BE2C (cell line): ENCODE results near the gene DIP2C.

Experiments used
- DNase-seq: peaks from one replicate; pipeline ENCODE4 v3.0.0-alpha.2; 2020
- H3K27me3 ChIP-seq: fragments of 250-450 bp; sonication (Bioruptor Pico); 2 replicates; pipeline ENCODE4 v1.5.1; 2020; ENCODE audit warnings: mild to moderate bottlenecking
- H3K36me3 ChIP-seq: fragments of 250-450 bp; sonication (Bioruptor Pico); 2 replicates; pipeline ENCODE4 v1.5.1; 2020; ENCODE audit warnings: mild to moderate bottlenecking
- H3K4me1 ChIP-seq: fragments of 250-450 bp; sonication (Bioruptor Pico); 2 replicates; pipeline ENCODE4 v1.5.1; 2020
- H3K4me3 ChIP-seq: 2 replicates; pipeline ENCODE4 v1.5.1; 2011; ENCODE audit warnings: low read depth, low read length
- H3K9me3 ChIP-seq: fragments of 250-450 bp; sonication (Bioruptor Pico); 2 replicates; pipeline ENCODE4 v1.5.1; 2020
- TF ChIP-seq, protein P1 (sequence below): IDR thresholded peaks from 2 replicates; pipeline ENCODE4 v1.5.1; 2012; ENCODE audit warnings: mild to moderate bottlenecking, low read depth, low read length

Gene DIP2C

DNA sequence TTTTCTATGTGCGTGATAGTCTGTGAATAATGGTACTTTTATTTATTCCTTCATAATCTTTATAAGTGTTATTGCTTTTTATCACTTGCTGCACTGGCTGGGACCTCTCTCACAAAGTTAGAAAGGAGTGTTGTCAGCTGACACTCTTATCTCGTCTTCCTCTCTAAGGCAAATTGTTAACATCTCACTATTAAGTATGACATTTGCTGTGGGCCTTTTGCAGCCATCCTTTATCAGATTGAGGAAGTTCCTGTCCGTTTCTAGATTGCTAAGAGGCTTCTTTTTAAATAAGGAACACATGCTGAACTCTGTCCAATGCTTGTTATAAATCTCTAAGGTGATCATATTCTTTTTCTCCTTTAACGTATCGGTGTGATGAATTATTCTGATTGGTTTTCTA lies 27.4 kb upstream of the DIP2C start:
- no peaks in the 10 kb centered on the region for H3K27me3 ChIP-seq
- DNase-seq, result no peak
- H3K4me3 ChIP-seq, result no peak overlapping the region
- H3K36me3 ChIP-seq, result no peaks in the 10 kb centered on the region
- TF ChIP-seq, protein P1, sequence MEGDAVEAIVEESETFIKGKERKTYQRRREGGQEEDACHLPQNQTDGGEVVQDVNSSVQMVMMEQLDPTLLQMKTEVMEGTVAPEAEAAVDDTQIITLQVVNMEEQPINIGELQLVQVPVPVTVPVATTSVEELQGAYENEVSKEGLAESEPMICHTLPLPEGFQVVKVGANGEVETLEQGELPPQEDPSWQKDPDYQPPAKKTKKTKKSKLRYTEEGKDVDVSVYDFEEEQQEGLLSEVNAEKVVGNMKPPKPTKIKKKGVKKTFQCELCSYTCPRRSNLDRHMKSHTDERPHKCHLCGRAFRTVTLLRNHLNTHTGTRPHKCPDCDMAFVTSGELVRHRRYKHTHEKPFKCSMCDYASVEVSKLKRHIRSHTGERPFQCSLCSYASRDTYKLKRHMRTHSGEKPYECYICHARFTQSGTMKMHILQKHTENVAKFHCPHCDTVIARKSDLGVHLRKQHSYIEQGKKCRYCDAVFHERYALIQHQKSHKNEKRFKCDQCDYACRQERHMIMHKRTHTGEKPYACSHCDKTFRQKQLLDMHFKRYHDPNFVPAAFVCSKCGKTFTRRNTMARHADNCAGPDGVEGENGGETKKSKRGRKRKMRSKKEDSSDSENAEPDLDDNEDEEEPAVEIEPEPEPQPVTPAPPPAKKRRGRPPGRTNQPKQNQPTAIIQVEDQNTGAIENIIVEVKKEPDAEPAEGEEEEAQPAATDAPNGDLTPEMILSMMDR, result no peak
- no peaks in the 10 kb centered on the region for H3K4me1 ChIP-seq
- H3K9me3 ChIP-seq, result no peaks in the 10 kb centered on the region

DNA sequence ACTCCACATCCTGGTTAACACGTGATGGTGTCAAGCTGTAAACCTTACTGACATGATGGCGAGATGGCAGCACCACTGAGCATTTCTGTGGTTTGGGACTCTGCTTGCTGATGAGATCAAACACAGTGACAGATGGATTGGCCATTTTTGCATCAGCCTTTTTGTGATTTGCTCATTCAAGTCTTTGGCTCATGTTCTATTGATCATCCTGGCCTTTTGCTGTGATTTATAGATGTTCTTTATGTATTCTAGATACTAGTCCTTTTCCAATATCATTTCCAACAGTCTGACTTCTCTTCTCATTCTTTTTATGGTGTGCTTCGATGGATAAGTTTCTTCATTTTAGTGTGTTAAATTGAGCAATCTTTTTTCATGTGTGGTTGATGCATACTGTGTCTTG lies 24.7 kb upstream of the DIP2C start:
- no peaks in the 10 kb centered on the region for H3K36me3 ChIP-seq
- H3K9me3 ChIP-seq, result no peaks in the 10 kb centered on the region
- DNase-seq, result no peak
- H3K4me1 ChIP-seq, result no peaks in the 10 kb centered on the region
- TF ChIP-seq, protein P1, result no peak
- H3K27me3 ChIP-seq, result no peaks in the 10 kb centered on the region
- no peak overlapping the region for H3K4me3 ChIP-seq

DNA sequence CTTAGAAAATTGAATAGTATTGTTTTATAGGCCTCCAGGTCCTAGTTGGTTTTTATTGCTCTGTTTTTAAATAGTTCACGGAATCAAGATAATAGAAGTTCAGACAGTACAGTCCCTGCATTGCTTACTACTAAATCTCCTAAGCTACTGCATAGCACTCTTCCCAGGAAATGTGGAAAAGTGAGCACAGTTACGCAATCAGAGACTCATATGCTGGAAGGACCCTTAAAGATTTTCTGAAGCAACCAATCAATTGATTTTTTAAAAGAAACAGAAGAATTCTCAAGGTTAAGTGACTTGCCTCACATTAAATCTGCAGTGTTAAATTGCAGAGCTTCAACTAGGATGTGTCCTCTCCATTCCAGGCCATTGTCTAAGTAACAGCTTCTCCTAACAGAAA lies 23.1 kb upstream of the DIP2C start:
- DNase-seq, result no peak
- Histone ChIP-seq H3K4me1 (no peaks in the 10 kb centered on the region), H3K27me3 (no peaks in the 10 kb centered on the region), H3K36me3 (no peaks in the 10 kb centered on the region), H3K9me3 (no peaks in the 10 kb centered on the region), H3K4me3 (no peak overlapping the region)
- TF ChIP-seq, protein P1, result no peak

DNA sequence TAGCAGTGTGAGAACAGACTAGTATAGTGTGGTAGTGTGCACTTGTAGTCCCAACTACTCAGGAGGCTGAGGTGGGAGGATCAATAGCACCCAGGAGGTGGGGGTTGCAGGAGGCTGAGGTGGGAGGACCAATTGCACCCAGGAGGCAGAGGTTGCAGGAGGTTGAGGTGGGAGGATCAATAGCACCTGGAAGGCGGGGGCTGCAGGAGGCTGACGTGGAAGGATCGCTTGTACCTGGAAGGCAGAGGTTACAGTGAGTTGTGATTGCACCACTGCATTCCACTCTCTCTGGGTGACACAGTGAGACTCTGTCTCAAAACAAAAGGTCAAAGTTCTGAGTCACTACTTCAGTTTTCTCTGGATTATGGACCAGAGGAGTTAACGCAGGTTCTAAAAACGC lies 22.6 kb upstream of the DIP2C start:
- no peak overlapping the region for H3K4me3 ChIP-seq
- TF ChIP-seq, protein P1, result no peak
- no peaks in the 10 kb centered on the region for H3K36me3 ChIP-seq
- DNase-seq, result no peak
- no peaks in the 10 kb centered on the region for H3K4me1 ChIP-seq
- no peaks in the 10 kb centered on the region for H3K27me3 ChIP-seq
- no peaks in the 10 kb centered on the region for H3K9me3 ChIP-seq

DNA sequence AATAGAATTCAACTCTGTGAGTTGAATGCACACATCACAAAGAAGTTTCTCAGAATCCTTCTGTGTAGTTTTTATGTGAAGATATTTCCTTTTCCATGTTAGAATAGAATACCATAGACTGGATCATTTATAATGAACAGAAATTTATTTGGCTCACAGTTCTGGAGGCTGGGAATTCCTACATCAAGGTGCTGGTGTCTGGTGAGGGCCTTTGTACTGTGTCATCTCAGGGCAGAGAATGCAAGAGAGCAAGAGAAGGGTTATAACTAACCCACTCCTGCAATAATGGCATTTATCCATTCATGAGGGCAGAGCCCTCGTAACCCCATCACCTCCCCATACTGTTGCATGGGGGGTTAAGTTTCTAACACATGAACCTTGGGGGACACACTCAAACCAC lies 18.4 kb upstream of the DIP2C start:
- Histone ChIP-seq H3K27me3 (no peaks in the 10 kb centered on the region; the same call in 1 of the 2 replicates), H3K9me3 (no peaks in the 10 kb centered on the region), H3K4me3 (no peak overlapping the region), H3K36me3 (no peaks in the 10 kb centered on the region), H3K4me1 (no peaks in the 10 kb centered on the region)
- TF ChIP-seq, protein P1, result no peak
- no peak for DNase-seq

DNA sequence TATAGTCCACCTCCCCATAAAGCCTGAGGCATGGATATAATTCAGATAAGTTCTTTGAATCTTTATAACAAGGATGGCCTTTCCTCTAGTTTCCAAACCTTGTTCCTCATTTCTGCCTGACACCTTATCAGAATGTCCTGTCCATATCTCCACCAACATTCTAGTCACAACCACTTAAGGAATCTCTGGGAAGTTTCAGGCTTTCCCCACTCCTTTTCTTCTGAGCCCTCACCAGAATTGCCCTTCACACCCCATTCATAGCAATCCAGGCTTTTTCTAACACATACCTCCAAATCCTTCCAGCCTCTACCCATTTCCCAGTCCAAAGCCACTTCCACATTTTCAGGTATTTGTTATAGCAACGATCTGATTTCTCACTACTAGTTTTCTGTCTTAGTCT lies 18.0 kb upstream of the DIP2C start:
- Histone ChIP-seq H3K4me1 (no peaks in the 10 kb centered on the region), H3K36me3 (no peaks in the 10 kb centered on the region), H3K27me3 (no peaks in the 10 kb centered on the region; the same call in 1 of the 2 replicates), H3K9me3 (no peaks in the 10 kb centered on the region), H3K4me3 (no peak overlapping the region)
- DNase-seq, result no peak
- TF ChIP-seq, protein P1, result no peak
